Astrocyte of the hippocampus (primary cell): ENCODE results near the gene TRDN.
"Not testable (repeated sequence)": the region's sequence is repeated elsewhere in the genome, so short reads cannot be mapped to it uniquely, and the experiment has no call there.

Source experiments
- DNase-seq: peaks from one replicate; pipeline ENCODE4 v3.0.0; 2011; ENCODE audit warnings: low read depth, low spot score

The TRDN gene

GRCh38 chr6:123629258-123629941 is 7.3 kb downstream of the TRDN start:
- no peak for DNase-seq

DNA sequence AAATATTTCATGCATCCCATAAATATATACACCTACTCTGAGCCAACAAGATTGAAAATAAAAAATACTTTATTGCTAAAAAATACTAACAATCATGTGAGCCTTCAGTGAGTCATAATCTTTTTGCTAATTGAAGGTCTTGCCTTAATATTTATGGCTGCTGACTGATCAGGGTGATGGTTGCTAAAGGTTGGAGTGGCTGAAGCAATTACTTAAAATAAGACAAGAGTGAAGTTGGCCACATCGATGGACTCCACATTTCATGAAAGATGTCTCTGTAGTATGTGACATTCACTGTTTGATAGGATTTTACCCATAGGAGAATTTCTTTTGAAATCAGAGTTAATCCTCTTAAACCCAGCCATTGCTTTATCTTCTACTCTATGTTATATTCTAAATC is 11.1 kb downstream of the TRDN start:
- no peak for DNase-seq

- DNase-seq: no peak
These were observed 14.0 kb downstream of the TRDN start for GRCh38 chr6:123622780-123623179.

GRCh38 chr6:123619156-123619555 is 17.6 kb downstream of the TRDN start:
- DNase-seq: no peak

DNA sequence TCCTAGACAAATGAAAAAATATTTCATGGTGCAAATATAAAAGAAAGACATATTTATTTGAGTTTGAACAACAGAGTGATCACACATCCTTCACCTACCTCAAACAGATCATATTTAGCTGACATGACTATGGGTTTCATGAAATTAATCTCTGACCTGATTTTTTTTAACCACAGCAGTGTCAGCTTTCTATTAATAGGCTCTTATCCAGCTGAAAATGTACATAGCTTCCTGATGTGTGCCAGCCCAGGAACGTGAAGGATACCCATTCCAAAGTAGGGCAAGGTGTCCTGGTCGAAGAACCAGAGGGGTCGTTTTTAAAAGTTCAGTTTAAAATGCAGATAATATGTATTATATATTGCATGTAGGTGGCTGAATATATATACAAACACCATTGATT is 19.8 kb downstream of the TRDN start:
- DNase-seq: no peak

DNA sequence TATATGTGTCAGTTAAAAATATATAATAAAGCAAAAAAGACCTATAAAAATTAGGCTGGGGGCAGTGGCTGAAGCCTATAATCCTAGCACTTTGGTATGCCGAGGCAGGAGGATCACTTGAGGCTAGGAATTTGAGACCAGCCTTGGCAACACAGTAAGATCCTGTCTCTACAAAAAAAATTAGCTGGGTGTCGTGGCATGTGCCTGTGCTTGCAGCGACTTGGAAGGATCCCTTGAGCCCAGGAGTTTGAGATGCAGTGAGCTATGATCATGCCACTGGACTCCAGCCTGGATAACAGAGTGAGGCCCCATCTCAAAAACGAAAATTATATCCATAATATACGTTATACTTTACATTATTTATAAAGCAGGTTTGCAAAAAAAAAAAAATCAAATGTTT is 20.7 kb downstream of the TRDN start:
- no peak for DNase-seq

GRCh38 chr6:123610779-123611178 is 26.0 kb downstream of the TRDN start:
- DNase-seq: no peak

- DNase-seq: peak; percentile 3
These were observed 32.7 kb downstream of the TRDN start for GRCh38 chr6:123604067-123604466.

DNA sequence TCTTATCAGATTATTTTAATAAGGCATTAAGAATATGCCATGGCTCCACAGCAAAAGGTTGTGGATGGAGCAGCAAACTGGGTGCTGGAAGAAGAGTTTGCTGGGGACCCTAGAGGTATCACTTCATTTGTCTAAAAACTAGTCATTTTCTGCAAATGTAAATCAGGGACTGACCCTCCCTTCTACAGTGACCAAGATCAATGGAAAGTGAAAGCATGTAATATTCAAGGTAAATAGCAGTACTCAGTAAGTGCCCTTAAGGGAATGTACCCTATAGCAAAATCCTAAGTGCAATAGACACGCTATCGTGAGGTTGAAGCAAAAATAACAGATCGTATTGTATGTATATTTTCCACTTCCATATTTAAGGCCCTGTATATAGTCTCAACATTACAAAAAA is 38.7 kb downstream of the TRDN start:
- no peak for DNase-seq

- DNase-seq: no peak
These were observed 42.0 kb downstream of the TRDN start for GRCh38 chr6:123594776-123595175.

DNA sequence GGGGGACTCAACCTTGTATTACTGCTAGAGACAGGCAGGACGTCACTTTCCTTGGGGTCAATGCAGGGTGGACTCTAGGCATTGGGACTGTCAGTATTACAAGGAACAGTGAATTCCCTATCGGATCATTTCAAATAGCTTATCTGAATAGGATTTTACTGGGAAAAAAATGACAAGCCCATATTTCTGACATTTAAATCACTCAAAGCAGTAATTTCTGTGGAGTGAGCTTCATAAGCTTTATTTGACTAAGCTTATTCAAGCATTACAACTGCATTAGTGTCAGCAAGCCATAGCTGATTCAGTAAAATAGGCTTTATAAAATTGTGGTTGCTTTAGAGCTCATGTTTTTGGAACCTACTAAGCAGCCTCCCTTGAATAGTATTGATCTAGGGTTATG is 44.3 kb downstream of the TRDN start:
- no peak for DNase-seq

DNA sequence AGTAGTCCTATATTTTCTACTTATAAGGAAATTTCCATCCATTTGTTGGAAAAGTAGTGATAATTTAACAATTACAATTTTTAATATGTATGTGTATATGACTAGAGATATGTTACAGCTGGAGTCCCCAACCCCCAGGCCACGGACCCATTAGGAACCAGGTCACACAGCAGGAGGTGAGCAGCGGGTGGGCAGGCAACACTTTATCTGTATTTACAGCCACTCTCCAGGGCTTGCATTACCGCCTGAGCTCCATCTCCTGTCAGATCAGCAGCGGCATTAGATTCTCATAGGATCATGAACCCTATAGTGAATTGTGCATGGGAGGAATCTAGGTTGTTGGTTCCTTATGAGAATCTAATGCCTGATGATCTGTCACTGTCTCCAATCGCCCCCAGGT is 46.8 kb downstream of the TRDN start:
- no peak for DNase-seq

DNA sequence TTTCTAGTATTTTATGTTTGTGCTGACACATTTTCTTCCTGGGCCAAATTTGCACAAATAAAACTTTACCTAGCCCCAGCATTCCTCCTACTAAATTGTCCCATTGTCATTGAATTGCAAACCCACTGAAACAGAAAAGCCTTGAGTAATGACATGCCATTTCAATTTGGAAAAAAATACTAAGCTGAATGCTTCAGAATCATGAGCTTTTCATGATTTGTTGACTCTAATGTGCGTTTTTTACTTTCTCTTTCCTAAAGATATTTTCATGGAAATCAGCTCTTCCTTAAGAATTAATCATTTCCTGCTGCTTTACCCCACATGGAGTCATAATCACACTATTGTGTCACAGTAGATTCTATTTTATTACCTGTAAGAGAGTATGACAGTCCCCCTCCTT is 47.4 kb downstream of the TRDN start:
- DNase-seq: no peak

DNA sequence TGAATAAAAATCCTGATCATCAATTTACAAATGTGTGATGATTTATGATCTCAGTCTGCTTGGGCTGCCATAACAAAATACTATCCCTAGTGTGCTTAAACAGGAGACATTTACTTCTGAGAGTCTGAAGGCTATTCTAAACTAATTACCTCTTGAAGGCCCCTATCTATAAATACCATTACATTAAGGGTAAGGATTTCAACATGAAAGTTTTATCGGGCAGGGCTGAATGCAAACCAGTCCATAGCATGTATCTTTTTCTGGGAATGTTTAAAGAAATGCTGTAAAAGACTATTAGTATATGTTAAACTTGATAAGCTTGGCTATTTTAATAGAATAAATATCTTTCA is 48.2 kb downstream of the TRDN start:
- DNase-seq: no peak

DNA sequence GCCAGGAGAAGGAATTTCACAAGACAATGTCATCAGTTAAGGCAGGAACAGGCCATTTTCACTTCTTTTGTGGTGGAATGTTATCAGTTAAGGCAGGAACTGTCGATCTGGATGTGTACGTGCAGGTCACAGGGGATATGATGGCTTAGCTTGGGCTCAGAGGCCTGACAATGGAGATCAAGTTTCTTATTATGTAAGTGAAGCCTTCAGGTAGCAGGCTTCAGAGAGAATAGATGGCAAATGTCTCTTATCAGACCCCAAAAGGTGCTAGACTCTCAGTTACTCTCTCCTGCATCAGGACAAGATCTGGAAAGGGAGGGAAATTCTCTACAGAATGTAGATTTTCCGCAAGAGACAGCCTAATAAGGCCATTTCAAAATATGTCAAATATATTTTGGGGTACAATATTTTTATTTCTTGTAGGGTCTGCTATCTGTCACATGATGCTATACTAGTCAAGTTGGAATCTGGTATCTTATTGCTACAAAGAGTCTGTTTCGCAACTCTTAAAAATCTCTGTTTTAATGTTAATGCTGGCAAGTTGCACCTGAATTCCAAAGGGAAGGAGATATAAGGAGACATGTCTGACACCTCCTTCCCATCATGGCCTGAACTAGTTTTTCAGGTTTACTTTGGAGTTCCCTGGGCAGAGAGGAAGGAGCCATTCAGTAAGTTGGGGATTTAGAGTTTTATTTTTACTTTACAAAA is 48.8 kb downstream of the TRDN start:
- DNase-seq: no peak

- DNase-seq: not testable (repeated sequence)
These were observed 49.3 kb downstream of the TRDN start for GRCh38 chr6:123587407-123587806.

DNA sequence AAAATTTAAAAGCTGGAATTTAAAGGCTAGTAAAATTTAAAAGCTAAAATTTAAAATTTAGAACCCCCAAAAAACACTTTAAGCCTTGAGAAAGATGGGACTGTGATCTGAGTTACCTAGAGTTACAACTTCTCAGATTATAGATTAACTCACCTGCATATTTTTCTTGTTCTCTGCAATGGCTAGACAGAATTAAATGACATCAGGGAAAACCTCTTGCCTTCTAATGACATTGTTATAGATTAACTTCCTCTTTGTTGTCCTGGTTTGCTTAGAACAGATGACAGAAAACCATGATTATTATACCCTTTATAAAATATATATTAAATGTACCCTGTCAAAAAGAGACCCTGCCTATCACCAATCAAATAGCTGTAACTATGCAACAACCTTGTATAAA is 56.4 kb downstream of the TRDN start:
- no peak for DNase-seq

DNA sequence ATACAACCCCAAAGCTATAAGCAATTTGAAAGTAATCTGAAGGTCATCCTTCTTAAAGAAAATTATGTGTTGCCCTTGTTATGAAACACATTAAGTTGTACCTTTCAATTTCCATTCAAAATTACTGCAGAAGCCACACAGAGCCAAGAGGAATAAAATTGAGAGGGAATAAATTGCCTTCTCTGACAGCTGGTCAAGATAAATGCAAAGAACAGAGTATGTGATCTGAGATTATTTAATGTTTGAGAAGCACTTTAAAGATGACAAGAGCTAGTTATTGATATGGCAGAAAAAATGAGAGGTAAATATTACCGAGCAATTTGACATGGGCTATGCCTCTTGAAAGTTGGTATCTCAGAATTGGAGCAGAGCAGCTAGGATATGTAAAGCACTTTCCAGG is 61.6 kb downstream of the TRDN start:
- DNase-seq: no peak

DNA sequence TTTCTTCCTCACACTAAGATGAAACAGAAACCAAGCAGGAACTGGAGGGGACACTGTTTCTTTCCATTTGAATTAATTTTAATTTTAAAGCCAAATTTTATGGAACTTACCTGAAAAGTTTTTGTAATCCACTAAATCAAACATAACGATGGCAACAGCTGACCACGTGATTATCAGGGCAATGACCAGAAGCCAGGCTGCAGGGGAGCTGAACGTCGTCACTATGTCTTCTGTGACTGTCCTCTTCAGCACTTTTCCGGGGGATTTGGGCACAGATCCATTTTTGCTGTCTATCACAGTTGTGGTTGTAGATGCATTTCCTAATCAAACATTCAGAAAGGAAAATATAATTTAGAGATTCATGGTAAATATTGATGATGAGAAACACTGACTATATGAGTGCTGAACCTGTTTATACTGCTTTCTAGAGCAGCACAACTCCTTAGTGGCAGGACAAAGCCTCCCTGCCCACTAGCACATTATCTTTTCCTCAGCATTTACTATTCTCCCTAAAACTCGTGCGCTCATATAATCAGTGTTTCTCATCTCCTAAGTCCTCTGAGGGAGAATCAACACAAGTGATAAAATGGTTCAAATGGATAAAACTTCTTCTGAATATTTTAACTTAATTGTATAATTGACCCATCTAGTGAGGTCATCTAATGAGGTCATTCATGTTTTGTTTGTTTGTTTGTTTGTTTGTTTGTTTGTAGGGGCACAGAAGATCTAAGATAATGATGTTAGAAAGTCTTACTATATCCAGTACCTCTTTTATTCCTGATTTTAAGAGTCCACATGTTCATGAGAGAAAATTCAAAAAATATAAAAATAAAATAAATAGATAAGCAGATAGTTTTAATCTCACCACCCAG is 65.7 kb downstream of the TRDN start:
- DNase-seq: no peak

DNA sequence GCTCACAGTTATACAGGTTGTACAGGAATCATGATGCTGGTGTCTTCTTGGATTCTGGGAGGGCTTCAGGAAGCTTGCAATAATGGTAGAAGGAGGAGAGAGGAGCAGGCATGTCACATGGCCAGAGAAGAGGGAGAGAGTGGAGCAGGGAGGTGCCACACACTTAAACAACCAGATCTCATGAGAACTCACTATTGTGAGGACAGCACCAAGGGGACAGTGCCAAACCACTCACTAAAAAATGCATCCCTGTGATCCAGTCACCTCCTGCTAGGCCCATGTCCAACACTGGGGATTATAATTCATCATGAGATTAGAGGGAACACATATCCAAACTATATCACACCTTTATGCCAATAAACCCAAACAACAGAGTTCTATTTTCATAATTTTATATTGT is 67.2 kb downstream of the TRDN start:
- DNase-seq: no peak

DNA sequence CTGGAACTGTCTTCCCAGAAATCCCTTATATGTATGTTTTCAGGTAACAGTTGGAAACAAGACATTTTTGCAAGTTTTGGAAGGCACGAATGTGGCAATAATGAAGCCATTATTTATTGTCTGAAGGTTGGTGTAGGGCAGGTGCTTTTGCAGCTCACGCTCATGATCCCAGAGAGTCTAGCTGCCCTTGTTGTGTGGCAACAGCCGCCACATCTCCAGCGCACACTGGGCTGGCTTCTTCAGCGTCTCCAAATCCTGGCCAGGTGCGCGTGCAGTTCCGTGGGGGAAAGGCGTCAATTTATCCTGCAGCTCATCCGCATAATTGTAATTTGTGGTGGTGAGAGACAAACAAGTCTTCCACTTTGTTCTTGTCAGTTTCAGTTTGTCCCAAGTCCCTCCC is 71.2 kb downstream of the TRDN start:
- no peak for DNase-seq

GRCh38 chr6:123564361-123564760 is 72.4 kb downstream of the TRDN start:
- no peak for DNase-seq

DNA sequence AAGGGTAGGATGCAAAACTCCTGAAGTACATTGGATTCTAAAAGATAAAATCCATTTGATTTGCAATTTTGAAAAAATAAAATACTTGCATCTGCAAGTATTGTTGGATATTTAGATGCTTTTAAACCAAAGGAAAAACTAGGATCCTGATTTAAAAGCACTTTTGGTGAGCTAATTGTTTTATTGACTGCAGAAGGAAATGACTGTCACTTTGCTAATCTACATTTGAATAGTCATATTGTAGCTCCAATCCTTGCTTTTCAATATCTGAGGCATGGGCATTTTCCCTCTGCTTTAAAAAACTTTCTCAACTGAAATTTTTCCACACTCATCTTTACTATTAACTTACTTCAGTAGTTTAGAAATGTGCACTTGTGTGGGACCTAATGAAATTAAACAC is 74.1 kb downstream of the TRDN start:
- DNase-seq: no peak
